ENCODE results near the gene CCDC88C.
"Not testable (repeated sequence)": the region's sequence is repeated elsewhere in the genome, so short reads cannot be mapped to it uniquely, and the experiment has no call there.

Gene CCDC88C

DNA sequence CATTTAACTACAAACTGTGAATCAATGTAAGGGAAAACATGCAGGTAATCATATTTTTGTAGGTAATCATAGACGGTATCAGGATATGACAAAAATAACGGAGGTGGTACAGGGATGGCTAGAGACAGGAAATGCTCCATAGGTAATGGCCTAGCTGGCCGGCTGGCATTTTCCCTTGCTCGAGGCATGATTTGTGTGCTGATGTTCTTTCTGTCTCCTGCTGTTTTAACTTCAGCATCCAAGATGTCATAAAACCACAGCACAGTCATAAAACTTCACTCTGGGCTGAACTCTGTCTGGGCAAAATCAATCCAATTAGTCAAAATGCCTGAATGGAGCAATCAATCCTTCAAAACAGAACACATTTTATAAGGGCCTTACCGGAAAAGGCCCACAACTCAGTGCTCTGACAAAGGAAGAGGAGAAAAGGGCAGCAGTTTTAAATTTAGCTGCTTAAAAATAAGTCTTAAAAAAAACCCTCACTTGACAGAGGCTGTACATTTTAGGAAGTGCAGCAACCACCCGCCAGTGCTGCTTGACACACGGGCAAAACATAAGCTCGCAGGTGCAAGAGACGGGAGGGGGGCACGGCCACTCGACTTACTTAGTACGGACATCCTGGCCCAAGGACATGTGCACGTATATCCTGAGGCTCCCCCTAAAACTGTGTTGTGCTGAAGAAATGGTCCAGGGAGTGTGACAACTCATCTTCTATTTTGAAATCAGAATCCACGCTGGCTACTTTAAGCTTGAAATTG, 132.7 kb downstream of the CCDC88C start:
- no peak for DNase-seq

DNA sequence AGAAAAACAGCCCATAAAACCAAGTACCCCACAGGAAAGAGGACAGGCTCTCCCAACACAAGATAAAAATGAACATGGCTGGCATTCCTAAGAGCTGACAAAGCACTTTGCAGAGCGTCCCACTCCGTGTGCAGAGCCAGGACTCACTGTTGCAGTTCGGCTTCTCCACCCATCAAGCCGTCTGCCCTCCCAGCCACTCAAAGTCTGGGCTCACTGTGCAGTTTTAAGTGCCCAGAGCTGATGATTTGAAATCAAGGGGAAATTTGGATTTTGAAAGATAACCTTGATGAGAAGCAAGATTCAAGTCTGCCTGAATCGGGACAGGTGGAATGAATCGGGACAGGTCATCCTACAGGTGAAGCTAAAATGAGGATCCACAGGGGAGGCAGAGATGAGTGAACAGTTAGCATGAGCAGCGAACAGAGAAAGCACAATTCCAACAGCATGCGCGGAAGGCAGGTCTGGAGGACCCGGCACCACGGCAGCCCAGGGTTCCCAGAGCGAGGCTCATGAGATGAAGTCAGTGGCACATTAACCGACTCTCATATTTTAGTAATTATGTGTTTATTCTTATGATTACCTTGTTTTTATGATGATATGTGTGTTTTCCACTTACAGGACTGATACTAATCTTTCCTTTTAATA, 133.4 kb downstream of the CCDC88C start:
- no peak for DNase-seq

DNA sequence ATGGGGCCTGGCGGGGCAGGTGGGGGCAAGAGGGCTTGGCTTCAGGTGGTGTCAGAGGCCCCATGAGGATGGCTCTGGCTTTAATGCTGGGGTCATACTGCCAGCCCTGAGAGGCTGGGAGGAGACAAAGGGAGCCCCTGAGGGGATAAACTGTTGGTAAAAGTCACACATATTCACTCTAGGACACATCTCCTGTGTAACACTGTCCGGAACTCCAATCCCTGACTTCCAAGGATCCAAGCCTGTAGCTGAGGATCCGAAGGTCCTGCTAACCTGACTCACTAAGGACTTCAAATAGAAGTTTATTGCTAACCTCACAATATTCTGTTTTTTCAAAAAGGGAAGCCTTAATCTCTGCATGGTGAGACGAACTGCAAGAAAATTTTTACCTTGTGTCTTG, 134.0 kb downstream of the CCDC88C start:
- no peak for DNase-seq

DNA sequence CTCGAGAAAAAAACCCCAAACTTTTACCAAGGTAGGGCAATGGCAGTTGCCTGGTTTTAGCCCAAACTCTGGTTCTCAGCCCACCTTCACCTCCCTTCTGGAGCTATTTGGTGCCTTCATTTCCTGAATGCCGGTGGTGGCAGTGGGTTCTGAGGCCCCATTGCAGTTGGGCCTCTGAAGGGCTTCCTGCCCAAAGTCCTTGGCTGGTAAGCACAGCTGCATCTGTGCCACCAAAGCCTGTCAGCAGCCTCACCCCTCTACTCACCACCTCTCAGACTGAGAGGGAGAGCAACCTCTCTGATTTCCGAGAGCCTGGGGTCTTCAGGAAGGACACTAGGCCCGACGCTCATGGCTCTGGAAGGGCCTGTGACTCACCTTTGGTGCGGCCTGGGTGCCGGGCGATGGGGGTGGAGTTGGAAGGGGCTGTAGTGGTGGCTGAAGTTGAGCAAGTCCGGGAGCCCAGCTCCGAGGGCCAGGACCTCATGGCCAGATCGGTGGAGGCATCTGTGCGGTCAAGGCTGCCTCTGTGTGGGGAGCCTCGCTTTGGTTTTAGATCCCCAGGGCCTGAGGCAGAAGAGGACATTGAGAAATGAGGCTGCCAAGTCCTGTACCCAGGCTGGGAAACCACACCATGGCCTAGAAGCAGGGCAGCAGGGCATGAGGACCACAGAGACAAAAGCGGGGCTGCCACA, 134.5 kb downstream of the CCDC88C start:
- no peak for DNase-seq

DNA sequence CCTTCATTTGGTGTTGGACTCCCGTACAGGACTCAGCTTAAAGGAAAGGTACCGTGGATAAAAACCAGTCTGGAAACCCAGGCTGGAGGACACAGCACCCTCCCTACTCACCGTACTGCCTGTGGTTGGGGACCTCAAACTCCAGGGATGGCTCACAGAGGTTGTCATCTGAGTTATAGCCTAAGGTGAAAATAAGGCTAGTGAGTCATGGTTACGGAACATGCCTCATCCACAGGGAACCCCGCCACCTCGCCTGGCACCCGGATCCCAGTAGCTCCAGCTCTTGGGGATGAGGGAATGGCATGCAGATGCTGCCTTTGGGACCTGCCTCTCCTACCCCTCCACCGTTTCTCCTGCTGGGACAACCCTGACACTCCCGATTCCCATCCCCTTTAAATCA, 136.3 kb downstream of the CCDC88C start:
- no peak for DNase-seq

DNA sequence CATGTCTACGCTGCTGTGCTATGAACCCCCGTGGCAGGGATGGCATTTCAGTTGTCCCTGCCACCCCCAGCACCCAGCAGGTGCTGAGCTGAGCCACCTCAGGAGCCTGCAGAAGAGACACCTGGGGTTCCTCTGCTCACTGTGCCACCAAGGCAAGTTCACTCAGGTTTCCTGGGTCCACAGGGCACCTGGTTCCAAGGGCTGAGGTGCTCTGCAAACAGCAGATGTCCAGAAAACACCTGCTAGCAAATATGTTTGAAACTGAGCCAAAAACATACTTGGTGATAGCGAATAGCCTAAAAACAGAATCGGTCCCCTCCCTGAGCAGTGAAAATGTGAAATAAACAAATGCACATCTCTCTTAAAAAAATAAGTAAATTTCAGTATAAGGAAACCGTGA, 137.5 kb downstream of the CCDC88C start:
- DNase-seq, result no peak

DNA sequence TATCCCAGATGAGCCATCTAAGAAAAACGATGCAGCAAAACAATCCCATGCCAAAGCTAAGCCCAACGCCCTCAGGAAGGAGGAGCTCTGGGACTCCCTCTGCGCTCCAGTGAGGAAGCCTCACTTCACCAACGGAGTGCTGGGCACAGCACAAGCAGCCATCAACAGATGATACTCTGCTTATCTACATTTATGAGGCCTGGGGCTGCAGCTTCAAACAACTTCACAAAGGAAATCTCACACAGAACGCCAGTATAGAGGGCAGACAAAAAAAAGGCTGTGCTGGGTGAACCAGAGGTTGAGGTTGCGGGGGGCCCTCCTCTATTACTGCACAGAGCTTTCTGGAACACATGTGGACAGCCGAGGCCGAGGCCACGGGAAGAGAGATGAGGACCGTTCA, 138.3 kb downstream of the CCDC88C start:
- no peak for DNase-seq

DNA sequence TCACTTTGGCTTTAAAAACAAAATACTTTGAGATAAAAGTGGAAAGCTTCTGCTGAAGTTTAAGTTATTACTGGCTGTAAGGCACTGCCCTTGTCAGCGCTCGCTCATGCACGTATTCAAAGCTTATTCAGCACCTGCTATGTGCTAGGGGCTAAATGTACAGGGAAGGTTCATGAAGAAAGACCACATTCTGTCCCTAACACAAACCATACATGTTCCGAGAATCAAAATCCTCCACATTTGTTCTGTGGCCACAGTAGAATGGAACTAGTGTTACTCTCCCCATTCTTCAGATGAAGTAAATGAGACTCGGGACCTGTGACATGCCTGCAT, 139.3 kb downstream of the CCDC88C start:
- DNase-seq, result no peak

DNA sequence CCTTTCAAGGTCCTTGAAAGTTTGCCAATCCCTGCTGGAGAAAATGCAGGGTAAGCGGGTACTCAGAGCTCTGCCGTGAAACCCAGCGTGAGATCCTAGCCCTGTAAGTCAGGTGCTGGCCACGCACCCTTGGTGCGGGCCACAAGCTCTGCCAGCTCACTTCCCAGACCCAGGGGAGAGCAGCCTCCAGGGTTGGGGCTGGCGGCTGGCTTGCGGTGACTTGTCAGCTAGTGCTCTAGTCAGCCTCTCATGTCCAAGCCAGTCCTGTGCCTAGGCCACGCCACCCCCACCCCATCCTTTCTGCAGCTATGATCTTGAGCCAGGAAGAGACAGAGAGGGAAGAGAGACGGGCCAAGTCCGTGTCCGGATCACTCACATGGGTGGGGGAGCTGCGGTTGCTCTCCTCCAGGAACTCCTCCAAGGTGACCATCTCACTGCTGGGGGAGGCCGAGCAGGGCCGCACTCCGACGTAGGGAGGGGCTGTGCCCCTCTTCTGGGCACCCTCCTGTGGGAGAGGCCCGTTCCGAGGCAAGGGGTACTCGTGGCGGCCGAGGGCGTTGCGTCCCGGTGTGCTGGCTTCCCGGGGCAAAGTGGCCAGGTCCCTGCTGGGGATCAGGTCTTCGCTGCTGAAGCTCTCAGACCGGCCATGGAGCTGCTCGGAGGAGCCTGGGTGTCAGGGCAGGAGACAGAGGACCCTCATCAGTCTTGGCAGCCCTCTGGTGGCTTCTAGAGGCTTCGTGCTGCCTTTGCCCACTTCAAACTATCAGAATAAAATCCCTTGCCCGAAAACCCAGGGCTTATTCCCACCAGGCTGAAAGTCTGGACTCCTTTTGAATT, 139.9 kb downstream of the CCDC88C start:
- no peak for DNase-seq

DNA sequence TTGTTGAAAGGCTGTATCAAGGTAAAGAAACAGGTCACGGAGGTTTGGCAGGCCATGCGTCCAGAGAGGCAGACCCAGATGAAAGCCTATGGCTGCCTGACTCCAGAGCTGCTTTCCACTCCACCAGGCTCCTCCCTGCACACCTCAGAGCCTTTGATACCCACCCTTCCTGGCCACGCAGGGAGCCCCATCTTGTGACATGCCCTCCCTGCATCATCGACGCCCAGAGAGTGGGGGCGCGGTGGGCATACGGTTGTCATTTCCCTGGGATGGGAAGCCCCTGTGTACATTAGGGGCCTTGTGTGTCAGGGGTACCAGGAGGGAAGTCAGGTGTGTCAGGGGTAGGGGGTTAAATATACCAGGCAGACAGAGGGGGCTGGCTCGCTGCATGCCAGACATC, 142.8 kb downstream of the CCDC88C start:
- no peak for DNase-seq

DNA sequence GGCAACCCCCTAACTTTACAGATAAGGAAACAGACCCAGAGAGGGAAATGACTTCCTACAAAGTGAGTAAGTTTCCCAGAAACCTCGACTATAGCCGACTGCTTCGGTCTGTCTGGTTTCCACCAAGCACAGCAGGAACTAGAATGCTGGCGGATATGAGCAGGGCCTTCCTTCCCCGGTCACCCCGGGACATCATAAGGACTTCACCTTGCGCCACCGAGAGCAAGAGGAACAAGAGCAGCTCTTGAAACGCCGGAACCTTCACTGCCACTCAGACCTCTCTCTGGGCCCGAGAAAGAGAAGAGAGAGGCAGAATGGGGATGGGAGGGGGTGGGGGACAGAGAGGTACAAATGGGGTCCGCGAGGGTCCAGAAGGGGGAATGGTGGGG, 143.7 kb downstream of the CCDC88C start:
- DNase-seq, result no peak

DNA sequence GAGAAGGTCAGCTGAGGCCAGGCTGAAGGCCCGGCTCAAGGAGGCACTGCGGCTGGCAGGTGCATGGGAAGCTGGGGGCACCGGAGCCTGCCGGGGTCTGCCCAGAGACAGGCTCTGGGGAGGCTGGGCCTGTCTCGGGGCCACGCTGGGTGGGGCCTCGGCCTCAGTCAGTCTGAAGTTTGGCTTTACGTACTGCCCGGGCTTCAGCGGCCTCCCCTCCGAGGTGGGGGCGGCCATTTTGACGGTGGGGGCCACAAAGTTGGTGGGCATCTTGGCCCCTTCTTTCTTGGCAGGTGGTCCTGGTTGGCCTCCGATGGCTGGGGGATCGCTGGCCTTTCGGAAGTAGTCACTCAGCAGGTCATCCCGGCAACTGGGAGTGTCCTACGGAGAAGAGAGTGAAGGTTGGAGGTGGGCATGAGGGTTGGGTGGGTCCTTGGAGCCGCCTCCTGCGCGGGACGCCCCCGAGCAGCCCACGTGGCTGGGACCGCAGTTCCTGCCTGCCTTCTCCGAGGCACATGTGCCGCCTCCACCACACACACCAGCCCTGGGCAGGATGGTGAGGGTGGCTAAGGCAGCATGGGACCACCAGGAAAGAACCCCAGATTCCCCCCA, 144.2 kb downstream of the CCDC88C start:
- DNase-seq, result no peak

DNA sequence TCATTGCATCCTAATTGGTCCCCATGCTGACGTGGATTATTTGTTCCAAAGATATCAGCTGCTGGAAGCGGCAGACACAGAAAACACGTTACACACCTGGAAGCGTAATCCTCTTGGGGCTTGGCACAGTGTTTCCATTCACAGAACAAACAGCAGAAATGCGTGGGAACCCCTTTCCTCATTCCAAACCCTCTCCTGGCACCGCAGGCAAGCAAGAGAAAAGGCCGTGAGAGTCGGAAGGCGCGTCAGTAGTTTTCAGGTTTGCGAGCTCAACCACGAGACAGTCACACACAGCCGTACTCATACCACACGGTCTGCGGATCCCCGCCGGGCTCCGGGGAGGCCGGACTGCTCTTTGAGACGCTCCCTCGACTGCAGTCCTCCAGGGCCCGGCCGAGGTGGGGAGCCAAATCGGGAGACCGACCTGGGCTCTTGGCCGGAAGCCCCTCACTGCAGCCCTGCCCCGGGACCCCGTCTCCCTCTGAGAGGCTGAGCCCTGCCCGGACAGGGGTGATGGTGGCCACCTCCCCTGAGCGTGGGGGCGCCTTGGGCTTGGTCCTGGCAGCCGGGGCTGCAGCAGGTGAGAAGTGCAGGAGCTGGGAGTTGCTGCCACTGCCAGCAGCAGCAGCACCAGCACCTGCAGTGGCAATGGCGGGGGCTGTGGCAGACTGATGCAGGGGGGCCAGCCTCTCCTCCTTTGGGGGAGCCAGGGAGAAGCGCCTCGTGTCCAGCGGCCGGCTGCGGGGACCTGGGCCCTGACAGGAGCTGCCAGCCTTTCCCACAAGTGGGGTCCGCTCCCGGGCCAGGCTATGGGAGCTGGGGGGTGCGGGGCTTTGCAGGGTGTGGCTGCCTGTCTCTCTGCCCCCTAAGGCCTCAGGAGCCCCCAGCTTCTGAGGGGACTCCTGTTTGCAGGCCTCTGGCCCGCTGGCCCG, 145.0 kb downstream of the CCDC88C start:
- no peak for DNase-seq

DNA sequence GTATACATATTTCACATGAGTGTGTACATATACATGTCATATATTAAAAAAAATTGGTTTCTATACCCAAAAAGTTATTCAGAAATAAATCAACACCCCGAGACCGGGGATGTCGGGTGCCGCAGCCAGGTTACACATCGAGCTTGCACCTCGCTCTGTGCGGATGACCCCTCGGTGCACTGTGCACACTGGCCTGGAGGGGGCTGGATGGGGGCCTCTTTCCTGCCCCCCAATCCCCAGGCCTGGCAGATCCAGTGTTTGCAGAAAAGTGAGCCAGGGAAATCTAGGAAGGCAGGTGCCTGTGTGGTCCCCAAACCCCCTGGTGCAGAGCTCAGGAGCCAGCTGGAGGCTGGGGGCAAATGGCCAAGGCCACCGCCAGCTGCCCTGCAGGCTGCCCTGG, 146.0 kb downstream of the CCDC88C start:
- no peak for DNase-seq

DNA sequence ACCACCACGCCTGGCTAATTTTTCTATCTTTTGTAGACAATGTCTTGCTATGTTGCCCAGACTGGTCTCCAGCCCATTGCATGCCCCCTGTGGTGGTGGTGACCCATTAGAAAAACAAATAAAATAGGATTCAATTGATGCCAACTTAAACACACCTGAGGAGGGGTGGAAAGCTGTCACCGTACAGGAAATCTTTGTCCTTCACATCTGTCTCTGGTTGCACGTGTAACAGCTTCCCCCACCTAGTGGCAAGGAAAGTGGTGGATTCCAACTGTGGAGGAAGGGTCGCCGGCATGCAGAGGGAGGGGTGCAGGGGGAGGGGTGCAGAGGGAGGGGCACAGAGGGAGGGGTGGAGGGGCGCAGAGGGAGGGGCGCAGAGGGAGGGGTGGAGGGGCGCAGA, 147.0 kb downstream of the CCDC88C start:
- DNase-seq, result no peak

DNA sequence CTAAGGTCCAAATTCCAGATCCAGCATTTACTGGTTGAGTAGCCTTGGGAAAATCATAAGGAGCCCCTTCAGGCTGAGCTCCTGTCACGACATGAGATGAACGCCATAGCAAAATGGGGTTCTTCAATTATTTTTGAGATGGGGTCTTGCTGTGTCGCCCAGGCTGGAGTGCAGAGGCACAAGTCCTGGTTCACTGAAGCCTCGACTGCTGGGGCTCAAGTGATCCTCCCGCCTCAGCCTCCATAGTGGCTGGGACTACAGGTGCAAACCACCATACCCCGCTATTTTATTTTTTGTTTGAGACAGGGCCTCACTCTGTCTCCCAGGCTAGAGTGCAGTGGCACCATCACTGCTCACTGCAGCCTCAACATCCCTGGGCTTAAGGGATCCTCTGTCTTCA, 147.4 kb downstream of the CCDC88C start:
- DNase-seq, result no peak

DNA sequence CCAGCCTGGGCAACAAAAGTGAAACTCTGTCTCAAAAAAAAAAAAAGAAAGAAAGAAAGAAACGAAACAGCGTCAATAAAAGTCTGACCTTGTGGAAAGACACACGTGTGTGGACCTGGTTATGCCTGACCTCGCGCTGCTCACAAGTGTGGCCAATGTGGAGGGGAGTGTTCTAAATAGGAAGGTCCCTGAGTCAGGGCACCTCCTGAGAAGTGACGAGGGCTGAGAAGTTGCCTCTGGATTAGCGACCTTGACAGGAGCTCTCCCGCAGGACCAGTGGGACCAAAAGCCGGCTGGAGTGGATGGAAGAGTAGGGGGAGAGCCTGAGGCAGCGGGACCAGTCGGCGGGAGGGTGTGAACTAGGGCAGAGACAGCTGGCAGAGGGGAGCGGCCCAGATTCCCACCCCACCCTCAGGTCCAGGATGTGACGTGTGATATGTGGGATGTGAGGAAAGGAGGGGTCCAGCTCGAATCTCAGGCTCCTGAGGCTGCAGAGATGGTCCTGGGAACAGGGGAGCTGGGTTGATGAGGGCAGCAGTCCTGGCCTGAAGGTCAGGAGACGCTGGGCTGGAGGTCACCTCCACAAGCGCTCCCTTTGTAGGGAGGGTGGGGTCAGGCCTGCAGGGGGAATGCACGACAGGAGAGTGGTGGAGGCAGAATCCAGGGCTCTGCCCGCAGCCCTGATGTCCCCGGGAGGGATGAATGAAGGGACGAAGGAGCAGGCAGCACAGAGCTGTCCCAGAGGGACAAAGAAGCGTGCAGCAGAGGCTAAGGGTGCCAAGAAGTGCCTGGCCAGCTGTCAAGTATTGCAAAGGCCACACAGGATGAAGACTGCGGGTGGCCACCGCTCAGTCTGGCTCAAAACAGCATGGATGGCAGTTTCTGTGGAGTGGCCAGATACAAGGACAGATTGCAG, 148.3 kb downstream of the CCDC88C start:
- no peak for DNase-seq

DNA sequence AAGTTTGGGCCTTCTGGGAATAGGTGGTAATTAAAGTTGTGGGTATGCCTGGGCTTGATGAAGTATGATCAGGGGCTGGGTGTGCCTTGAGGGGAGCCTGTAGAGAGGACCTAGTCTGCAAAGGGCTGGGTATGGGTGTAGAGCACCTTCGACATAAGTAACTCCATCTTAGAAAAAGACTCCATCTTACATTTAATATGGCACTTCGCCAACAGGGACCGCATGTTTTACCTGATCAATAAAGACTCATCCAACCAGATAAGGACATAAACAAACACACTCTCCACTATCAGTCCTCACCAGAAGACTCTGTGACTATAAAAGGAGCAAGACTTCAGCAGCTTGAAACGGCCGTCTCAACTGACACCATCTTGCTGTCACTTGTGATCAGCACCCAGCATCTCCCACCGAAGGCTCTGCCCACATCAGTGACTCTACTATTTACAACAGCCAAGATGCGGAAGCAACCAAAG, 149.6 kb downstream of the CCDC88C start:
- DNase-seq, result no peak

DNA sequence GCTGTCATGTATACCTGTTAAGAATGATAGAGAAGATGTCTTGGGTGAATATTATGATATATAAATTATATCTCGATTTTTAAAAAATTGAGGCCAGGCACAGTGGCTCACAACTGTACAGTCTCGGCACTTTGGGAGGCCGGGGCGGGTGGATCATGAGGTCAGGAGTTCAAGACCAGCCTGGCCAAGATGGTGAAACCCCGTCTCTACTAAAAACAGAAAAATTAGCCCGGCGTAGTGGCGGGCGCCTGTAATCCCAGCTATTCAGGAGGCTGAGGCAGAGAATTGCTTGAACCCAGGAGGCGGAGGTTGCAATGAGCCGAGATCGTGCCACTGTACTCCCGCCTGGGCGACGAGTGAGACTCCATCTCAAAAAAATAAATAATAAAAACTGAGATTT, 151.3 kb downstream of the CCDC88C start:
- DNase-seq, result not testable (repeated sequence)

DNA sequence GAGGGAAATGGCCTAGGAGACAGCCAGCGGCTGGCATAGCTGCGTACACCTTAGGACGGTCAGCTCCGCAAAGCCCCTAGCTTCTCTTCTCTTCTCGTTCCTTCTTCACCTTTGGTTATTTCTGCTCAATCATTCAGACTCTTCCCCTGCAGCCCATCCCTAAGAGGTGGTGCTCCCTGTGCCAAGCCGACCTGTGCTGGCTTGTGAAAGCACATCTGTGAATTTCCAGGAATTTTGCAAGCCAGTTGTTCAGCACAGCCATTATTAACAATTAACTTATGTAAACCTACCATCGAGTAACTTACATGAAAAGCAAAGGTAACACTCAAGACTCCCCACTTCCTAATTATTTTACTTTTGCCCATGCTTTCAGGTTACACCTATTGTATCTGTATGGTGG, 152.2 kb downstream of the CCDC88C start:
- no peak for DNase-seq

All from activated effector memory CD4-positive, alpha-beta T cell treated with anti-CD3 and anti-CD28 coated beads, Interleukin-2, amount 50 U/mL, for 16 hours (primary cell).